ENCODE measurements around the gene ITSN2. TPM values are rescaled to one million over a fixed set of nuclear protein-coding genes. Genes with fewer than 3 reads are reported as not detected.

The ITSN2 gene
- total and polyA plus RNA-seq, 12 donors = 35.1 to 108 (median 59.8) TPM

- H3K4me3 ChIP-seq = no peak overlapping the region
- no peak for TF ChIP-seq CTCF (IDR thresholded peaks at IDR 0.05)
- no peak for TF ChIP-seq POLR2A (IDR thresholded peaks at IDR 0.05)
- no peak for DNase-seq
- no peak overlapping the region for H3K27ac ChIP-seq
- no peaks in the 10 kb centered on the region for H3K9me3 ChIP-seq (replicated peaks in 1 of 3)
- 65 to 79% (median 69%) methylated on average over 4 of the region's 4 CpGs for WGBS, 4 donors
- intact Hi-C loops (cut with DNase I) = no loop called here
- H3K4me1 ChIP-seq (replicated peaks in 1 of 2) = peaks cover 0 to 24% of the 10 kb centered on the region in 2 donors
- H3K27me3 ChIP-seq = no peaks in the 10 kb centered on the region
- H3K36me3 ChIP-seq (replicated peaks in 1 of 2) = peaks cover 0 to 23% of the 10 kb centered on the region in 2 donors
These were observed 83.9 kb downstream of the ITSN2 start for GRCh38 chr2:24276349-24276899.

GRCh38 chr2:24274809-24275208 lies 85.5 kb downstream of the ITSN2 start:
- DNase-seq = no peak
- Histone ChIP-seq H3K36me3 (replicated peaks in 1 of 2) (peaks cover 0 to 33% of the 10 kb centered on the region in 2 donors), H3K4me3 (no peak overlapping the region), H3K27me3 (no peaks in the 10 kb centered on the region), H3K27ac (no peak overlapping the region), H3K9me3 (replicated peaks in 1 of 3) (no peaks in the 10 kb centered on the region), H3K4me1 (replicated peaks in 1 of 2) (peaks cover 0 to 24% of the 10 kb centered on the region in 2 donors)
- intact Hi-C loops (cut with DNase I) = no loop called here
- no peak for TF ChIP-seq CTCF (IDR thresholded peaks at IDR 0.05)
- no peak for TF ChIP-seq POLR2A (IDR thresholded peaks at IDR 0.05)

- Histone ChIP-seq H3K27me3 (no peaks in the 10 kb centered on the region), H3K4me3 (no peak overlapping the region), H3K4me1 (replicated peaks in 1 of 2) (peaks cover 0 to 24% of the 10 kb centered on the region in 2 donors), H3K9me3 (replicated peaks in 1 of 3) (no peaks in the 10 kb centered on the region), H3K27ac (no peak overlapping the region), H3K36me3 (replicated peaks in 1 of 2) (peaks cover 0 to 40% of the 10 kb centered on the region in 2 donors)
- TF ChIP-seq CTCF (IDR thresholded peaks at IDR 0.05) = no peak
- TF ChIP-seq POLR2A (IDR thresholded peaks at IDR 0.05) = no peak
- intact Hi-C loops (cut with DNase I) = no loop called here
- 88 to 96% (median 91%) methylated on average over 2 of the region's 2 CpGs for WGBS, 4 donors
- no peak for DNase-seq
These were observed 86.7 kb downstream of the ITSN2 start for GRCh38 chr2:24273598-24273997.

- H3K4me3 ChIP-seq = no peak overlapping the region
- TF ChIP-seq POLR2A (IDR thresholded peaks at IDR 0.05) = no peak
- no peak for TF ChIP-seq CTCF (IDR thresholded peaks at IDR 0.05)
- H3K27me3 ChIP-seq = no peaks in the 10 kb centered on the region
- no peaks in the 10 kb centered on the region for H3K9me3 ChIP-seq (replicated peaks in 1 of 3)
- H3K36me3 ChIP-seq (replicated peaks in 1 of 2) = peaks cover 0 to 37% of the 10 kb centered on the region in 2 donors
- WGBS, 4 donors = 71 to 88% (median 79%) methylated on average over 2 of the region's 2 CpGs
- intact Hi-C loops (cut with DNase I) = no loop called here
- no peak overlapping the region for H3K27ac ChIP-seq
- peaks cover 0 to 24% of the 10 kb centered on the region in 2 donors for H3K4me1 ChIP-seq (replicated peaks in 1 of 2)
- DNase-seq = no peak
These were observed 87.4 kb downstream of the ITSN2 start for GRCh38 chr2:24272907-24273306.
